OCI-LY3 (cell line): ENCODE results near the gene DRGX.

Experiments
- CTCF ChIP-seq: fragments of 200-600, 300-600 bp; sonication (generic); IDR thresholded peaks from 2 replicates; pipeline ENCODE4 v1.5.1; 2014; ENCODE audit warnings: antibody characterized with exemption, low read length, low read depth
- EZH2phosphoT487 ChIP-seq: fragments of 200-600 bp; shearing (Covaris generic); IDR thresholded peaks from 2 replicates; pipeline ENCODE4 v1.6.1; 2018; ENCODE audit warnings: antibody characterized with exemption, mixed run types, low read depth

GRCh38 chr10:49365275-49365674 is 30.6 kb downstream of the DRGX start:
- no peak for TF ChIP-seq CTCF
- TF ChIP-seq EZH2phosphoT487, result no peak
